ENCODE measurements around the gene METTL8. TPM values are rescaled to one million over a fixed set of nuclear protein-coding genes. Genes with fewer than 3 reads are reported as not detected.

Gene METTL8
- total RNA-seq, 4 donors from 2014 or later = 22.1 to 43.3 (median 31.5) TPM

GRCh38 chr2:171400395-171400794 lies 33.4 kb downstream of the METTL8 start:
- no peak overlapping the region for H3K27ac ChIP-seq (replicated peaks in 1 of 4)
- WGBS = 93% methylated on average over 3 of the region's 3 CpGs
- no peaks in the 10 kb centered on the region for H3K27me3 ChIP-seq
- peaks cover 0 to 6% (median 0%) of the 10 kb centered on the region in 4 donors for H3K4me1 ChIP-seq
- H3K9me3 ChIP-seq = peaks cover 0 to 9% (median 3%) of the 10 kb centered on the region in 4 donors
- intact Hi-C loops (cut with DNase I) = no loop called here
- H3K4me3 ChIP-seq = no peak overlapping the region
- no peak for DNase-seq (ENCODE audit: extremely low spot score)
- TF ChIP-seq EP300 (IDR thresholded peaks at IDR 0.05) (no peak), CTCF (IDR thresholded peaks at IDR 0.05) (no peak), POLR2AphosphoS5 (IDR thresholded peaks at IDR 0.05) (no peak), POLR2A (IDR thresholded peaks at IDR 0.05; ENCODE audit: low read depth) (no peak)
- H3K36me3 ChIP-seq = no peaks in the 10 kb centered on the region

GRCh38 chr2:171399292-171399691 lies 34.5 kb downstream of the METTL8 start:
- Histone ChIP-seq H3K27ac (replicated peaks in 1 of 4) (no peak overlapping the region), H3K36me3 (no peaks in the 10 kb centered on the region), H3K4me3 (no peak overlapping the region), H3K9me3 (peaks cover 0 to 9% (median 3%) of the 10 kb centered on the region in 4 donors), H3K27me3 (no peaks in the 10 kb centered on the region), H3K4me1 (peaks cover 0 to under 1% (median 0%) of the 10 kb centered on the region in 4 donors)
- intact Hi-C loops (cut with DNase I) = no loop called here
- TF ChIP-seq CTCF (IDR thresholded peaks at IDR 0.05) = no peak
- TF ChIP-seq POLR2A (IDR thresholded peaks at IDR 0.05; ENCODE audit: low read depth) = no peak
- TF ChIP-seq POLR2AphosphoS5 (IDR thresholded peaks at IDR 0.05) = no peak
- TF ChIP-seq EP300 (IDR thresholded peaks at IDR 0.05) = no peak
- DNase-seq (ENCODE audit: extremely low spot score) = no peak

- 59% methylated on average over 1 of the region's 1 CpG for WGBS
- Histone ChIP-seq H3K27me3 (no peaks in the 10 kb centered on the region), H3K9me3 (peaks cover 0 to 6% (median 0%) of the 10 kb centered on the region in 4 donors), H3K27ac (replicated peaks in 1 of 4) (no peak overlapping the region), H3K36me3 (no peaks in the 10 kb centered on the region), H3K4me3 (no peak overlapping the region), H3K4me1 (peaks cover 0 to 12% (median 5%) of the 10 kb centered on the region in 4 donors)
- no peak for TF ChIP-seq EP300 (IDR thresholded peaks at IDR 0.05)
- TF ChIP-seq CTCF (IDR thresholded peaks at IDR 0.05) = no peak
- TF ChIP-seq POLR2A (IDR thresholded peaks at IDR 0.05; ENCODE audit: low read depth) = no peak
- TF ChIP-seq POLR2AphosphoS5 (IDR thresholded peaks at IDR 0.05) = no peak
- DNase-seq (ENCODE audit: extremely low spot score) = no peak
- intact Hi-C loops (cut with DNase I) = no loop called here
These were observed 39.5 kb downstream of the METTL8 start for GRCh38 chr2:171394164-171394740.

- peaks cover 0 to 6% (median 0%) of the 10 kb centered on the region in 4 donors for H3K9me3 ChIP-seq
- TF ChIP-seq CTCF (IDR thresholded peaks at IDR 0.05) (no peak), EP300 (IDR thresholded peaks at IDR 0.05) (no peak), POLR2A (IDR thresholded peaks at IDR 0.05; ENCODE audit: low read depth) (no peak), POLR2AphosphoS5 (IDR thresholded peaks at IDR 0.05) (no peak)
- H3K4me1 ChIP-seq = peaks cover 0 to 12% (median 5%) of the 10 kb centered on the region in 4 donors
- no peaks in the 10 kb centered on the region for H3K27me3 ChIP-seq
- no peak overlapping the region for H3K27ac ChIP-seq (replicated peaks in 1 of 4)
- no peak overlapping the region for H3K4me3 ChIP-seq
- intact Hi-C loops (cut with DNase I) = no loop called here
- no peaks in the 10 kb centered on the region for H3K36me3 ChIP-seq
- DNase-seq (ENCODE audit: extremely low spot score) = no peak
- WGBS = 96% methylated on average over 1 of the region's 1 CpG
These were observed 40.3 kb downstream of the METTL8 start for GRCh38 chr2:171393487-171393886.

- no peak overlapping the region for H3K27ac ChIP-seq (replicated peaks in 1 of 4)
- no peak for TF ChIP-seq EP300 (IDR thresholded peaks at IDR 0.05)
- no peak for TF ChIP-seq POLR2A (IDR thresholded peaks at IDR 0.05; ENCODE audit: low read depth)
- TF ChIP-seq CTCF (IDR thresholded peaks at IDR 0.05) = no peak
- no peak for TF ChIP-seq POLR2AphosphoS5 (IDR thresholded peaks at IDR 0.05)
- intact Hi-C loops (cut with DNase I) = no loop called here
- no peak overlapping the region for H3K4me3 ChIP-seq
- WGBS = 80% methylated on average over 2 of the region's 2 CpGs
- H3K27me3 ChIP-seq = no peaks in the 10 kb centered on the region
- H3K4me1 ChIP-seq = peaks cover 0 to 12% (median 5%) of the 10 kb centered on the region in 4 donors
- no peaks in the 10 kb centered on the region for H3K9me3 ChIP-seq
- H3K36me3 ChIP-seq = no peaks in the 10 kb centered on the region
- no peak for DNase-seq (ENCODE audit: extremely low spot score)
These were observed 42.3 kb downstream of the METTL8 start for GRCh38 chr2:171391532-171391931.

All from esophagus muscularis mucosa (tissue), 4 donors.